HEK293 (cell line): Measurements from ENCODE around the gene TMEM256.
A peak's percentile ranks its signal among the peaks of the same experiment; 100 is the strongest.

Experiments
- CTCF ChIA-PET: fragments of 350-600 bp; formaldehyde crosslinking; extraction: SDS; loops from one replicate; lab custom pipeline; 2021; ENCODE audit warnings: antibody characterized with exemption; lab: Yijun Ruan, JAX
- POLR2A ChIA-PET: fragments of 300-600 bp; formaldehyde crosslinking; extraction: SDS; loops from one replicate; lab custom pipeline; 2020; ENCODE audit warnings: antibody characterized with exemption, inconsistent platforms; lab: Yijun Ruan, JAX
- H3K27ac ChIP-seq: fragments of 200-500 bp; sonication (Bioruptor generic); 2 replicates; pipeline ENCODE4 v1.5.1; 2014; ENCODE audit warnings: low read depth, low read length, control low read depth, inconsistent platforms; ENCODE audit errors: extremely low read depth
- H3K36me3 ChIP-seq, 2 experiments: fragments of 200-500 bp in 1 of 2; sonication (Bioruptor generic) in 1 of 2; 1 replicate in 1 of 2; 2 replicates in 1 of 2; pipeline ENCODE4 v1.5.1; 2014 to 2017; ENCODE audit warnings: inconsistent platforms in 2 of 2, low read length in 2 of 2; ENCODE audit not compliant: control insufficient read depth in 2 of 2, insufficient read depth in 1 of 2
- H3K4me1 ChIP-seq: fragments of 200-500 bp; sonication (Bioruptor generic); 2 replicates; pipeline ENCODE4 v1.5.1; 2014; ENCODE audit warnings: mild to moderate bottlenecking, low read length, inconsistent platforms; ENCODE audit not compliant: control insufficient read depth, insufficient read depth
- H3K4me3 ChIP-seq: 2 replicates; pipeline ENCODE4 v1.5.1; 2011; ENCODE audit warnings: low read depth, mild to moderate bottlenecking, control low read depth, low read length, moderate library complexity
- H3K9me3 ChIP-seq: fragments of 200-500 bp; sonication (Bioruptor generic); 2 replicates; pipeline ENCODE4 v1.5.1; 2014; ENCODE audit warnings: low read depth, low read length, inconsistent platforms; ENCODE audit not compliant: control insufficient read depth, insufficient read depth
- GLI4 ChIP-seq: fragments of 450-650 bp; formaldehyde crosslinking; IDR thresholded peaks from 2 replicates; pipeline ENCODE4 v1.5.1; 2016; ENCODE audit warnings: missing biosample characterization, missing genetic modification characterization
- KLF1 ChIP-seq: fragments of 450-650 bp; formaldehyde crosslinking; IDR thresholded peaks from 2 replicates; pipeline ENCODE4 v1.5.1; 2016; ENCODE audit warnings: missing biosample characterization, missing genetic modification characterization
- SP2 ChIP-seq: fragments of 450-650 bp; formaldehyde crosslinking; IDR thresholded peaks from 2 replicates; pipeline ENCODE4 v1.5.1; 2016; ENCODE audit warnings: missing biosample characterization, missing genetic modification characterization
- SP3 ChIP-seq: fragments of 450-650 bp; formaldehyde crosslinking; IDR thresholded peaks from 2 replicates; pipeline ENCODE4 v1.5.1; 2016; ENCODE audit warnings: missing biosample characterization, missing genetic modification characterization
- ZBTB10 ChIP-seq: fragments of 450-650 bp; formaldehyde crosslinking; IDR thresholded peaks from 2 replicates; pipeline ENCODE4 v1.5.1; 2016; ENCODE audit warnings: missing biosample characterization, missing genetic modification characterization
- ZBTB11 ChIP-seq: fragments of 450-650 bp; formaldehyde crosslinking; conservative IDR thresholded peaks from 2 replicates; pipeline ENCODE4 v1.5.1; 2016; ENCODE audit warnings: low read depth, missing biosample characterization, missing genetic modification characterization
- ZBTB17 ChIP-seq: fragments of 450-650 bp; formaldehyde crosslinking; IDR thresholded peaks from 2 replicates; pipeline ENCODE4 v1.5.1; 2016; ENCODE audit warnings: missing biosample characterization, missing genetic modification characterization
- ZBTB7A ChIP-seq: fragments of 450-650 bp; formaldehyde crosslinking; IDR thresholded peaks from 2 replicates; pipeline ENCODE4 v1.5.1; 2016; ENCODE audit warnings: low read depth, missing biosample characterization, missing genetic modification characterization
- ZBTB8A ChIP-seq: fragments of 450-650 bp; formaldehyde crosslinking; IDR thresholded peaks from 2 replicates; pipeline ENCODE4 v1.5.1; 2016; ENCODE audit warnings: missing biosample characterization, missing genetic modification characterization
- ZEB2 ChIP-seq: fragments of 450-650 bp; formaldehyde crosslinking; IDR thresholded peaks from 2 replicates; pipeline ENCODE4 v1.5.1; 2016; ENCODE audit warnings: missing biosample characterization, missing genetic modification characterization
- ZIC2 ChIP-seq: fragments of 450-650 bp; formaldehyde crosslinking; IDR thresholded peaks from 2 replicates; pipeline ENCODE4 v1.5.1; 2016; ENCODE audit warnings: missing biosample characterization, missing genetic modification characterization
- ZNF112 ChIP-seq: fragments of 450-650 bp; formaldehyde crosslinking; IDR thresholded peaks from 2 replicates; pipeline ENCODE4 v1.5.0; 2017; ENCODE audit warnings: missing biosample characterization, missing genetic modification characterization
- ZNF114 ChIP-seq: fragments of 450-650 bp; formaldehyde crosslinking; IDR thresholded peaks from 2 replicates; pipeline ENCODE4 v1.5.0; 2017; ENCODE audit warnings: missing biosample characterization, missing genetic modification characterization
- ZNF280C ChIP-seq: fragments of 450-650 bp; formaldehyde crosslinking; IDR thresholded peaks from 2 replicates; pipeline ENCODE4 v1.5.1; 2016; ENCODE audit warnings: missing biosample characterization, missing genetic modification characterization
- ZNF280D ChIP-seq: fragments of 450-650 bp; formaldehyde crosslinking; IDR thresholded peaks from 2 replicates; pipeline ENCODE4 v1.5.1; 2016; ENCODE audit warnings: missing biosample characterization, missing genetic modification characterization
- ZNF292 ChIP-seq: fragments of 450-650 bp; formaldehyde crosslinking; IDR thresholded peaks from 2 replicates; pipeline ENCODE4 v1.5.1; 2016; ENCODE audit warnings: low read depth, missing biosample characterization, missing genetic modification characterization, borderline replicate concordance
- ZNF335 ChIP-seq: fragments of 450-650 bp; formaldehyde crosslinking; conservative IDR thresholded peaks from 2 replicates; pipeline ENCODE4 v1.5.1; 2016; ENCODE audit warnings: missing biosample characterization, missing genetic modification characterization
- ZNF416 ChIP-seq: fragments of 450-650 bp; formaldehyde crosslinking; IDR thresholded peaks from 2 replicates; pipeline ENCODE4 v1.5.1; 2016; ENCODE audit warnings: missing biosample characterization, missing genetic modification characterization
- ZNF423 ChIP-seq: fragments of 450-650 bp; formaldehyde crosslinking; IDR thresholded peaks from 2 replicates; pipeline ENCODE4 v1.5.1; 2016; ENCODE audit warnings: missing biosample characterization, missing genetic modification characterization
- ZNF654 ChIP-seq: fragments of 450-650 bp; formaldehyde crosslinking; IDR thresholded peaks from 2 replicates; pipeline ENCODE4 v1.5.1; 2016; ENCODE audit warnings: low read depth, missing biosample characterization, missing genetic modification characterization
- ZNF768 ChIP-seq: fragments of 450-650 bp; formaldehyde crosslinking; IDR thresholded peaks from 2 replicates; pipeline ENCODE4 v1.5.1; 2018; ENCODE audit warnings: missing biosample characterization, mild to moderate bottlenecking, missing genetic modification characterization
- ZNF776 ChIP-seq: fragments of 450-650 bp; formaldehyde crosslinking; IDR thresholded peaks from 2 replicates; pipeline ENCODE4 v1.5.0; 2017; ENCODE audit warnings: missing biosample characterization, missing genetic modification characterization, borderline replicate concordance
- ZNF792 ChIP-seq: fragments of 450-650 bp; formaldehyde crosslinking; IDR thresholded peaks from 2 replicates; pipeline ENCODE4 v1.5.1; 2016; ENCODE audit warnings: missing biosample characterization, missing genetic modification characterization
- ZSCAN18 ChIP-seq: fragments of 450-650 bp; formaldehyde crosslinking; IDR thresholded peaks from 2 replicates; pipeline ENCODE4 v1.5.1; 2016; ENCODE audit warnings: missing biosample characterization, missing genetic modification characterization

The TMEM256 gene

GRCh38 chr17:7448461-7448860 is 44.6 kb upstream of the TMEM256 start (continued):
- no peak for TF ChIP-seq ZBTB11 (tag by site-specific recombination)
- no peak for TF ChIP-seq ZNF292 (tag by site-specific recombination)
- no peak for TF ChIP-seq ZNF280D (tag by site-specific recombination)
- TF ChIP-seq ZIC2 (tag by site-specific recombination) = no peak
- no peak for TF ChIP-seq ZNF792 (tag by site-specific recombination)
- TF ChIP-seq ZNF112 (tag by site-specific recombination) = no peak
- no peak for TF ChIP-seq ZNF768 (tag by site-specific recombination)
- TF ChIP-seq ZBTB7A (tag by site-specific recombination) = no peak
- TF ChIP-seq, all 188 proteins: peak for 0

- peaks cover 16% of the 10 kb centered on the region for H3K4me1 ChIP-seq
- H3K9me3 ChIP-seq = no peaks in the 10 kb centered on the region
- H3K27ac ChIP-seq = no peak overlapping the region; the same call in 1 of the 2 replicates
- POLR2A ChIA-PET = interaction anchor here (0.8 to 2.7 kb wide), 12 partner anchors 9 to 116 kb away, joined by 3 to 17 read pairs (median 6); partner anchors contain the start of genes NEURL4, POLR2A, TMEM102 and TMEM256
- CTCF ChIA-PET = interaction anchor here (0.5 to 2.5 kb wide), 7 partner anchors 9 to 116 kb away, joined by 3 to 13 read pairs (median 3); partner anchors contain the start of gene TMEM256
- H3K4me3 ChIP-seq = peak overlapping the region; percentile 57
- no peaks in the 10 kb centered on the region; a peak in 1 of 3 replicates for H3K36me3 ChIP-seq
- TF ChIP-seq ZBTB10 (peak; percentile 43; the same call in 1 of the 2 replicates), ZNF776 (tag by site-specific recombination) (no peak), GLI4 (tag by site-specific recombination) (no peak), ZNF114 (tag by site-specific recombination) (no peak), ZEB2 (tag by site-specific recombination) (no peak), ZNF416 (tag by site-specific recombination) (no peak), ZNF423 (0 out of 2 replicates have a peak, but pooled peaks have one; percentile 8), SP3 (tag by site-specific recombination) (peak; percentile 62), ZBTB17 (no peak), KLF1 (tag by site-specific recombination) (peak; percentile 88), ZBTB8A (tag by site-specific recombination) (peak; percentile 42; the same call in 1 of the 2 replicates), ZNF280C (tag by site-specific recombination) (no peak), ZNF654 (tag by site-specific recombination) (no peak), ZNF335 (tag by site-specific recombination) (peak; percentile 7), SP2 (peak; percentile 88), ZSCAN18 (tag by site-specific recombination) (no peak)
Observed at GRCh38 chr17:7445619-7445968, 41.7 kb upstream of the TMEM256 start.
